SK-N-SH (cell line): ENCODE data around the gene RPL7A. TPM values are rescaled to one million over a fixed set of nuclear protein-coding genes. Genes with fewer than 3 reads are reported as not detected.

ENCODE experiments used
- CTCF ChIA-PET: fragments of 300-600, 350-600 bp; formaldehyde crosslinking; extraction: SDS; loops from one replicate; lab custom pipeline; 2021; lab: Yijun Ruan, JAX
- POLR2A ChIA-PET: fragments of 350-600 bp; sonication (Branson Sonifier 250); formaldehyde crosslinking; extraction: SDS; loops from one replicate; lab custom pipeline; 2020; ENCODE audit warnings: antibody characterized with exemption, inconsistent platforms; lab: Yijun Ruan, JAX
- DNase-seq: peaks from one replicate; pipeline ENCODE4 v3.0.0; 2012
- H2AFZ ChIP-seq: fragments of 200-600 bp; sonication (generic); 2 replicates; pipeline ENCODE4 v1.8.1; 2016; ENCODE audit warnings: antibody characterized with exemption, mild to moderate bottlenecking, low read depth
- H3F3A ChIP-seq: fragments of 200-600 bp; sonication (generic); replicated peaks from 2 replicates; pipeline ENCODE3; 2016; ENCODE audit warnings: antibody characterized with exemption, mild to moderate bottlenecking; ENCODE audit not compliant: insufficient read depth
- H3K27ac ChIP-seq, 2 experiments: fragments of 200-500 bp in 1 of 2; fragments of 200-600 bp in 1 of 2; sonication (Bioruptor generic) in 1 of 2; sonication (generic), shearing (Covaris generic) in 1 of 2; 2 replicates each; pipeline versions ENCODE4 v1.5.1 to v1.6.1; 2014 to 2016; ENCODE audit warnings: low read depth in 2 of 2, inconsistent platforms in 1 of 2, low read length in 1 of 2, mild to moderate bottlenecking in 1 of 2, mixed read lengths in 1 of 2
- H3K27me3 ChIP-seq: fragments of 200-600 bp; sonication (generic), shearing (Covaris generic); 2 replicates; pipeline ENCODE4 v1.6.1; 2016; ENCODE audit warnings: mixed run types; ENCODE audit not compliant: insufficient read depth
- H3K36me3 ChIP-seq, 2 experiments: fragments of 200-500 bp in 1 of 2; fragments of 200-600 bp in 1 of 2; sonication (Bioruptor generic) in 1 of 2; sonication (generic) in 1 of 2; replicated peaks in 1 of 2; 2 replicates each; pipeline versions ENCODE3 to v1.5.1; 2014 to 2016; ENCODE audit warnings: low read length in 1 of 2, mild to moderate bottlenecking in 1 of 2; ENCODE audit not compliant: insufficient read depth in 2 of 2, control insufficient read depth in 1 of 2
- H3K4me1 ChIP-seq, 2 experiments: fragments of 200-500 bp in 1 of 2; fragments of 200-600 bp in 1 of 2; sonication (Bioruptor generic) in 1 of 2; sonication (generic), shearing (Covaris generic) in 1 of 2; 2 replicates each; pipeline versions ENCODE4 v1.5.1 to v1.6.1; 2014 to 2016; ENCODE audit warnings: low read depth in 1 of 2, low read length in 1 of 2, mixed run types in 1 of 2; ENCODE audit not compliant: insufficient read depth in 2 of 2, control insufficient read depth in 1 of 2
- H3K4me2 ChIP-seq: fragments of 200-600 bp; sonication (generic), shearing (Covaris generic); 2 replicates; pipeline ENCODE4 v1.6.1; 2017; ENCODE audit warnings: mixed run types
- H3K4me3 ChIP-seq, 2 experiments: fragments of 200-500 bp in 1 of 2; fragments of 200-600 bp in 1 of 2; sonication (Bioruptor generic) in 1 of 2; sonication (generic), shearing (Covaris generic) in 1 of 2; 2 replicates each; pipeline versions ENCODE4 v1.5.1 to v1.8.1; 2014 to 2016; ENCODE audit warnings: low read depth in 2 of 2, inconsistent platforms in 1 of 2, low read length in 1 of 2, mild to moderate bottlenecking in 1 of 2, mixed read lengths in 1 of 2, moderate library complexity in 1 of 2
- H3K79me2 ChIP-seq: fragments of 200-600 bp; sonication (generic); 2 replicates; pipeline ENCODE4 v1.8.1; 2017; ENCODE audit warnings: mild to moderate bottlenecking; ENCODE audit not compliant: insufficient read depth
- H3K9ac ChIP-seq: fragments of 200-600 bp; sonication (generic); 2 replicates; pipeline ENCODE4 v1.6.1; 2017; ENCODE audit warnings: mixed run types
- H3K9me2 ChIP-seq: fragments of 200-600 bp; sonication (generic); 2 replicates; pipeline ENCODE4 v1.6.1; 2017; ENCODE audit warnings: mixed run types
- H3K9me3 ChIP-seq: fragments of 200-600 bp; sonication (generic); 2 replicates; pipeline ENCODE4 v1.6.1; 2017; ENCODE audit warnings: mixed run types, mild to moderate bottlenecking, moderate library complexity
- H4K20me1 ChIP-seq: fragments of 200-600 bp; sonication (generic); 2 replicates; pipeline ENCODE4 v1.6.1; 2017; ENCODE audit warnings: mild to moderate bottlenecking, mixed run types; ENCODE audit not compliant: insufficient read depth
- CHD2 ChIP-seq: fragments of 150-350 bp; IDR thresholded peaks from 2 replicates; pipeline ENCODE4 v1.6.1; 2018; ENCODE audit warnings: low read length; ENCODE audit not compliant: partially characterized antibody
- CTCF ChIP-seq: fragments of 200-600 bp; sonication (generic); IDR thresholded peaks from 2 replicates; pipeline ENCODE4 v1.6.1; 2017; ENCODE audit warnings: antibody characterized with exemption, mild to moderate bottlenecking, moderate library complexity
- ELF1 ChIP-seq: IDR thresholded peaks from 2 replicates; pipeline ENCODE4 v1.4.0; 2012
- IRF3 ChIP-seq: fragments of 150-350 bp; IDR thresholded peaks from 2 replicates; pipeline ENCODE4 v1.6.1; 2016; ENCODE audit warnings: mild to moderate bottlenecking, low read depth, low read length
- JUND ChIP-seq: IDR thresholded peaks from 2 replicates; pipeline ENCODE4 v1.4.0; 2012
- POLR2AphosphoS5 ChIP-seq: IDR thresholded peaks from 2 replicates; pipeline ENCODE4 v1.6.1; 2012; ENCODE audit warnings: low read depth, low read length
- RAD21 ChIP-seq: IDR thresholded peaks from 2 replicates; pipeline ENCODE4 v1.6.1; 2012; ENCODE audit warnings: mild to moderate bottlenecking, low read length
- REST ChIP-seq: IDR thresholded peaks from 2 replicates; pipeline ENCODE4 v1.6.1; 2012; ENCODE audit warnings: mild to moderate bottlenecking, low read depth, low read length, moderate library complexity
- SIN3A ChIP-seq: IDR thresholded peaks from 2 replicates; pipeline ENCODE4 v1.6.1; 2012; ENCODE audit warnings: low read depth, mild to moderate bottlenecking, low read length, moderate library complexity, borderline replicate concordance
- SMC3 ChIP-seq: IDR thresholded peaks from 2 replicates; pipeline ENCODE4 v1.6.1; 2012; ENCODE audit warnings: low read depth, low read length, improper control_type of control experiment
- USF2 ChIP-seq: fragments of 150-350 bp; IDR thresholded peaks from 2 replicates; pipeline ENCODE4 v1.6.1; 2017; ENCODE audit warnings: antibody characterized with exemption, low read length, low read depth, borderline replicate concordance
- WGBS: methylation state at CpG from one replicate; pipeline ENCODE4 v1.1.6; 2017; ENCODE audit warnings: low lambda C conversion rate; 5-methylcytosine and 5-hydroxymethylcytosine counted together
- polyA plus RNA-seq, 3 experiments: library from polyadenylated mRNA; depleted of rRNA; stranded (reverse); fragments of >200 nt; gene quantifications; 2 replicates each; pipeline ENCODE4 v1.2.3, GENCODE V29; 2012

The RPL7A gene
- polyA plus RNA-seq, 1 of the 3 experiments (the other 2 are of a cell fraction): 4,121 TPM

GRCh38 chr9:133349965-133350616, 2.1 kb downstream of the RPL7A start (continued):
- TF ChIP-seq ELF1: no peak

- Histone ChIP-seq H3K79me2 (peaks cover 63% of the 10 kb centered on the region), H3K4me3 (no peak overlapping the region), H2AFZ (no peak overlapping the region), H3K9me3 (no peaks in the 10 kb centered on the region), H3K27me3 (no peaks in the 10 kb centered on the region), H3K9ac (no peak overlapping the region), H3K4me2 (no peak overlapping the region), H4K20me1 (peaks cover 36% of the 10 kb centered on the region), H3K36me3 (peaks cover 36 to 57% of the 10 kb centered on the region in 2 experiments), H3K27ac (no peak overlapping the region), H3K4me1 (peaks cover 12 to 32% of the 10 kb centered on the region in 2 experiments; a peak in 2 of 4 replicates), H3K9me2 (no peaks in the 10 kb centered on the region), H3F3A (peaks cover 45% of the 10 kb centered on the region)
- CTCF ChIA-PET: interaction anchor here (0.7 to 3.1 kb wide), 7 partner anchors 9 to 166 kb away, joined by 3 to 13 read pairs (median 4); no protein-coding TSS in a partner anchor
- 93% methylated on average over 3 of the region's 3 CpGs for WGBS
- peak; percentile 4; the same call in 1 of the 2 replicates for TF ChIP-seq JUND
- no peak for TF ChIP-seq SMC3
- TF ChIP-seq IRF3: no peak
- no peak for DNase-seq
- POLR2A ChIA-PET: interaction anchor here (1.0 to 1.4 kb wide), 2 partner anchors 11 to 21 kb away, joined by 3 read pairs; no protein-coding TSS in a partner anchor
Observed at GRCh38 chr9:133351526-133351907, 3.5 kb downstream of the RPL7A start.

GRCh38 chr9:133351908-133352634, 4.1 kb downstream of the RPL7A start:
- Histone ChIP-seq H3F3A (peaks cover 45% of the 10 kb centered on the region), H3K27me3 (no peaks in the 10 kb centered on the region), H2AFZ (no peak overlapping the region), H3K79me2 (peaks cover 63% of the 10 kb centered on the region), H3K9ac (no peak overlapping the region), H3K9me2 (no peaks in the 10 kb centered on the region), H3K9me3 (no peaks in the 10 kb centered on the region), H3K27ac (no peak overlapping the region; a peak in 1 of 4 replicates), H3K4me1 (peaks cover 12 to 30% of the 10 kb centered on the region in 2 experiments; a peak in 2 of 4 replicates), H4K20me1 (peaks cover 35% of the 10 kb centered on the region), H3K4me2 (no peak overlapping the region), H3K4me3 (no peak overlapping the region), H3K36me3 (peaks cover 36 to 57% of the 10 kb centered on the region in 2 experiments)
- 89% methylated on average over 12 of the region's 14 CpGs for WGBS
- ChIA-PET CTCF (interaction anchor here (1.3 to 3.1 kb wide), 5 partner anchors 10 to 166 kb away, joined by 3 to 13 read pairs (median 5); no protein-coding TSS in a partner anchor), POLR2A (interaction anchor here (1.0 kb wide), 1 partner anchor 10 kb away, joined by 3 read pairs; no protein-coding TSS in a partner anchor)
- DNase-seq: peak; percentile 71
- TF ChIP-seq REST (no peak), USF2 (no peak), CTCF (peak; percentile 64), SIN3A (0 out of 2 replicates have a peak, but pooled peaks have one; percentile 41), CHD2 (peak; percentile 25), RAD21 (peak; percentile 11; the same call in 1 of the 2 replicates), POLR2AphosphoS5 (peak; percentile 47; the same call in 1 of the 2 replicates)
